RWPE2 (cell line): ENCODE results near the gene PFKP.

Experiments
- ATAC-seq: fragments of 200-7000 bp; cut with Tn5 transposase; 3 replicates; pipeline ENCODE4 v1.9.1; 2021; ENCODE audit warnings: low read depth
- DNase-seq: peaks from one replicate; pipeline ENCODE4 v3.0.0-alpha.2; 2020; ENCODE audit warnings: low spot score
- H3K27ac ChIP-seq: fragments of 450-650 bp; 2 replicates; pipeline ENCODE4 v1.5.1; 2017; ENCODE audit warnings: mild to moderate bottlenecking; ENCODE audit not compliant: poor library complexity, severe bottlenecking
- H3K27me3 ChIP-seq: fragments of 250-450 bp; sonication (Bioruptor Pico); 2 replicates; pipeline ENCODE4 v1.5.1; 2021; ENCODE audit warnings: mild to moderate bottlenecking, moderate library complexity; ENCODE audit not compliant: insufficient read depth, poor library complexity, severe bottlenecking
- H3K36me3 ChIP-seq: fragments of 250-450 bp; sonication (Bioruptor Pico); 2 replicates; pipeline ENCODE4 v1.5.1; 2020; ENCODE audit warnings: low read depth, mild to moderate bottlenecking, moderate library complexity
- H3K4me1 ChIP-seq: fragments of 250-450 bp; sonication (Bioruptor Pico); 2 replicates; pipeline ENCODE4 v1.5.1; 2021; ENCODE audit warnings: mild to moderate bottlenecking, moderate library complexity; ENCODE audit not compliant: insufficient read depth, poor library complexity, severe bottlenecking
- H3K4me3 ChIP-seq: fragments of 250-450 bp; sonication (Bioruptor Pico); 2 replicates; pipeline ENCODE4 v1.5.1; 2021; ENCODE audit warnings: mild to moderate bottlenecking, moderate library complexity; ENCODE audit not compliant: severe bottlenecking
- H3K9me3 ChIP-seq: fragments of 250-450 bp; sonication (Bioruptor Pico); 2 replicates; pipeline ENCODE4 v1.5.1; 2021; ENCODE audit warnings: mild to moderate bottlenecking, moderate library complexity; ENCODE audit not compliant: severe bottlenecking
- CTCF ChIP-seq: fragments of 450-650 bp; IDR thresholded peaks from one replicate; pipeline ENCODE4 v1.5.1; 2017; ENCODE audit warnings: mild to moderate bottlenecking, moderate library complexity; ENCODE audit not compliant: poor library complexity, severe bottlenecking

PFKP gene

GRCh38 chr10:3074145-3074665 lies 6.9 kb downstream of the PFKP start:
- Histone ChIP-seq H3K4me1 (peaks cover 39% of the 10 kb centered on the region), H3K27me3 (no peaks in the 10 kb centered on the region), H3K27ac (peak overlapping the region; percentile 28), H3K9me3 (no peaks in the 10 kb centered on the region), H3K4me3 (no peak overlapping the region), H3K36me3 (peaks cover 77% of the 10 kb centered on the region)
- no peak for DNase-seq
- ATAC-seq: peak; percentile 35; the same call in 2 of the 3 replicates
- no peak for TF ChIP-seq CTCF

GRCh38 chr10:3074985-3075600 lies 7.7 kb downstream of the PFKP start:
- no peak for TF ChIP-seq CTCF
- H3K9me3 ChIP-seq: no peaks in the 10 kb centered on the region
- no peaks in the 10 kb centered on the region for H3K27me3 ChIP-seq
- no peak overlapping the region for H3K4me3 ChIP-seq
- no peak for ATAC-seq
- H3K36me3 ChIP-seq: peaks cover 73% of the 10 kb centered on the region
- H3K4me1 ChIP-seq: peaks cover 34% of the 10 kb centered on the region
- no peak for DNase-seq
- no peak overlapping the region for H3K27ac ChIP-seq

GRCh38 chr10:3076138-3076537 lies 8.8 kb downstream of the PFKP start:
- no peak for DNase-seq
- Histone ChIP-seq H3K9me3 (no peaks in the 10 kb centered on the region), H3K4me1 (peaks cover 24% of the 10 kb centered on the region), H3K4me3 (no peak overlapping the region), H3K27me3 (no peaks in the 10 kb centered on the region), H3K27ac (no peak overlapping the region), H3K36me3 (peaks cover 70% of the 10 kb centered on the region)
- TF ChIP-seq CTCF: no peak
- no peak for ATAC-seq

GRCh38 chr10:3077509-3077908 lies 10.2 kb downstream of the PFKP start:
- H3K9me3 ChIP-seq: no peaks in the 10 kb centered on the region
- no peak for DNase-seq
- no peak overlapping the region for H3K27ac ChIP-seq
- no peak overlapping the region for H3K4me3 ChIP-seq
- peaks cover 70% of the 10 kb centered on the region for H3K36me3 ChIP-seq
- no peaks in the 10 kb centered on the region for H3K27me3 ChIP-seq
- peaks cover 10% of the 10 kb centered on the region for H3K4me1 ChIP-seq
- no peak for ATAC-seq
- TF ChIP-seq CTCF: no peak

- Histone ChIP-seq H3K9me3 (no peaks in the 10 kb centered on the region), H3K27ac (no peak overlapping the region), H3K36me3 (peaks cover 70% of the 10 kb centered on the region), H3K4me3 (no peak overlapping the region), H3K4me1 (peaks cover 7% of the 10 kb centered on the region), H3K27me3 (no peaks in the 10 kb centered on the region)
- ATAC-seq: no peak
- TF ChIP-seq CTCF: no peak
- no peak for DNase-seq
These were observed 10.7 kb downstream of the PFKP start for GRCh38 chr10:3077940-3078630.
